D721Med (cell line): ENCODE data around the gene TUBGCP6.

Experiments
- DNase-seq: peaks from one replicate; pipeline ENCODE4 v3.0.0; 2011; ENCODE audit warnings: low spot score; ENCODE audit not compliant: insufficient read length
- FAIRE-seq: peaks from 2 replicates; lab custom pipeline; 2011; peaks lifted over from hg19 to GRCh38; lab: Jason Lieb, UNC
- TF ChIP-seq, protein P1 (sequence below): IDR thresholded peaks from 2 replicates; pipeline ENCODE4 v1.5.1; 2012; ENCODE audit warnings: mild to moderate bottlenecking, control low read depth; ENCODE audit not compliant: insufficient read depth; ENCODE audit errors: missing control alignments

TUBGCP6 gene

DNA sequence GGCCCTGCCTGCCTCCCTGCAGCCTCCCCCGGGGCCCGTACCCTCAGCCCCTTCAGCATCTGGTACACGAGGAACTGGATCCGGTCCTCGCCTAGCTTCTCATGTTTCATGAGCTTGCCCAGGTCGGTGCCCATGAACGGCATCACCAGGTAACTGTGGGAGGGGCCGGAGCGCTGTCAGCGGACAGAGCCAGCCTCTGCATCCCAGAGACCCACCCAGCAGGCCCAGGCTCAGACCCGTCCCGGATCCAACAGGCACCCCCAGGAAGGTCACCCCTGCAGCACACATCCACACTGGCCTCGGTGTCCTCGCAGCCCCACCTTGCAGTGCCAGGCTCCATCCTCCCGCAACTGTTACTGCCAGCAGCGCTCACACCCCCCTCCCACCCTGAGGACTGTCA is 12.2 kb upstream of the TUBGCP6 start:
- no peak for DNase-seq
- TF ChIP-seq, protein P1, sequence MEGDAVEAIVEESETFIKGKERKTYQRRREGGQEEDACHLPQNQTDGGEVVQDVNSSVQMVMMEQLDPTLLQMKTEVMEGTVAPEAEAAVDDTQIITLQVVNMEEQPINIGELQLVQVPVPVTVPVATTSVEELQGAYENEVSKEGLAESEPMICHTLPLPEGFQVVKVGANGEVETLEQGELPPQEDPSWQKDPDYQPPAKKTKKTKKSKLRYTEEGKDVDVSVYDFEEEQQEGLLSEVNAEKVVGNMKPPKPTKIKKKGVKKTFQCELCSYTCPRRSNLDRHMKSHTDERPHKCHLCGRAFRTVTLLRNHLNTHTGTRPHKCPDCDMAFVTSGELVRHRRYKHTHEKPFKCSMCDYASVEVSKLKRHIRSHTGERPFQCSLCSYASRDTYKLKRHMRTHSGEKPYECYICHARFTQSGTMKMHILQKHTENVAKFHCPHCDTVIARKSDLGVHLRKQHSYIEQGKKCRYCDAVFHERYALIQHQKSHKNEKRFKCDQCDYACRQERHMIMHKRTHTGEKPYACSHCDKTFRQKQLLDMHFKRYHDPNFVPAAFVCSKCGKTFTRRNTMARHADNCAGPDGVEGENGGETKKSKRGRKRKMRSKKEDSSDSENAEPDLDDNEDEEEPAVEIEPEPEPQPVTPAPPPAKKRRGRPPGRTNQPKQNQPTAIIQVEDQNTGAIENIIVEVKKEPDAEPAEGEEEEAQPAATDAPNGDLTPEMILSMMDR = no peak
- FAIRE-seq = no peak

DNA sequence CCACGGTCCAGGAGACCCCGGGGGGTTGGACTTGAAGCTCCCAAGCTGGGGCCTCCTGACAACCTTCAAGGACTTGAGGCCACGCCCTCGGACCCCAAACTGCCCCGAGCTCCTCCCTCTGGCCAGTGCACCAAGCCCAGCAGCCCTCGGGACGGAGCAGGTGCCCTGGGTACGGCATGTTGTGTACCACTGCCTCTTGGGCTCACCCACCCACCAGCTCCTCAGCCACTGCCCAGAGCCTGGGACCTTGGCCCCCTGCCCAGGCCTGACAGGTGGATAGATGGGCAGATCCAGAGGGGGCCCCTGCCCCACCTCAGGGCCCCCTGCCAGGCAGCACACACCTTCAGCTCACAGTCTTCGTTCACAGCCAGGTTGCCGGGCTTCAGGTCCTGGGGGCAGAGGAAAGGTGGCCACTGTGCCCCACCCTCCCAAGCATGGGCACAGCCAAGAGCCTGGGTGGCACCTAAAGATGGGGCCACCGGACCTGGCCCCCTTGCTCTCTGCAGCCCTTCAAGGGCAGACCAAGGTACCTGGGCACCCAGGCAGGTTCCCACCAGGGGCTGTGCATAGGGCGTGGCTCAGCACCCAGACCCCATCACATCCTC is 11.5 kb upstream of the TUBGCP6 start:
- FAIRE-seq = no peak
- no peak for DNase-seq

DNA sequence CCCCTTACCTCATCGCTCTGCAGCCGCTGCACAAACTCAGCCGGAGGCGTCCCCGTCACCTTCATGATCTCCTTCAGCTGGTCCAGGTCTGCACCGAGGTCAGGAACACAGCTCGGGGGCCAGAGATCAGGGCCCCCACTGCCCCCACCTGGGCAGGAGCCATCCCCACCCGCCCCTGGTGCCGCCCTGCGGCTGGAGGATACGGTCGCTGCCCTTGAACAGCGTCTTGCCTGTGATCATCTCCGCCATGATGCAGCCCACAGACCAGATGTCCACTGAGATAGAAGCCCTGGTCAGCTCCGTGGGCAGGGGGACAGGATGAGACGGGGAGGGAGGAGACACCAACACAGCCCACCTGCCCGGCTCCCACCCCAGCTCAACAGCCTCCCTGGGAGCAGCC is 10.8 kb upstream of the TUBGCP6 start:
- DNase-seq = no peak
- TF ChIP-seq, protein P1 = no peak
- FAIRE-seq = no peak

More for the DNA sequence above, 11.5 kb upstream of the TUBGCP6 start:
- TF ChIP-seq, protein P1 = no peak

DNA sequence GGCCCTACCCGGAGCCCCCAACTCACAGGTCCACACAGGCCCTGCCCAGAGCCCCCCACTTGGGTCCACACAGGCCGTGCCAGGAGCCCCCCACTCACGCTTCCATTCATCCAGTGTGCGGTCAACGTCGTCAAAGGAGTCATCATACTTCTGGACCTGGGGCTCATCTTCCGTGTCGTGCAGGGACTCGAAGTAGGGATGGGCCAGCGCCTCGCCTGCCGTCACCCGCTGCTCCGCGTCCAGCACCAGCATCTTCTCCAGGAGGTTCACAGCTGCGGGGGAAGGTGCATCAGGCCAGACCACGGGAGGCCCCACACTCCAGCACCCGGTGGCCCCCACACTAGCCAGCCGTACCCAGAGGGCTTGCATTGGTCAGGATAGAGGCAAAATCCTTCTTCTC is 10.3 kb upstream of the TUBGCP6 start:
- TF ChIP-seq, protein P1 = no peak
- no peak for FAIRE-seq
- no peak for DNase-seq

DNA sequence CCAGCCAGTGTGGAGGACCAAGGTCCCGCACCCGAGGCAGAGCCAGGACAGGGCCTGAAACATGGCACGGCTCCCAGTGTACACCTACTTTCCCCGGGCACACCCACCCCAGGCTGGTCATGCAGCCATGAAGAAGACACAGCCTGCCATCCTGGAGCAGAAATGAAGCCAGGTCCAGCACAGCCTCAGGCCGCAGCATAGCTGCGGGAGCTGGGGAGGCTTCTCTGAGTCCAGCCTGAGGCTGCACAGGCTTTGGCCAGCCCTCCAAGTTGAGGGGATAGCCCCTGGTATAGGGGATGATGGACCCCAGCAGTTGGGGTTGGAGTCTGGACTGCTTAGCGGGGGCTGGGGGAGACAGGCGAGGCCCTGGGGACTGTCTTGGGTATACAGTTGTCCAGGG is 9.1 kb upstream of the TUBGCP6 start:
- DNase-seq (no peak), FAIRE-seq (no peak)
- TF ChIP-seq, protein P1 = no peak

DNA sequence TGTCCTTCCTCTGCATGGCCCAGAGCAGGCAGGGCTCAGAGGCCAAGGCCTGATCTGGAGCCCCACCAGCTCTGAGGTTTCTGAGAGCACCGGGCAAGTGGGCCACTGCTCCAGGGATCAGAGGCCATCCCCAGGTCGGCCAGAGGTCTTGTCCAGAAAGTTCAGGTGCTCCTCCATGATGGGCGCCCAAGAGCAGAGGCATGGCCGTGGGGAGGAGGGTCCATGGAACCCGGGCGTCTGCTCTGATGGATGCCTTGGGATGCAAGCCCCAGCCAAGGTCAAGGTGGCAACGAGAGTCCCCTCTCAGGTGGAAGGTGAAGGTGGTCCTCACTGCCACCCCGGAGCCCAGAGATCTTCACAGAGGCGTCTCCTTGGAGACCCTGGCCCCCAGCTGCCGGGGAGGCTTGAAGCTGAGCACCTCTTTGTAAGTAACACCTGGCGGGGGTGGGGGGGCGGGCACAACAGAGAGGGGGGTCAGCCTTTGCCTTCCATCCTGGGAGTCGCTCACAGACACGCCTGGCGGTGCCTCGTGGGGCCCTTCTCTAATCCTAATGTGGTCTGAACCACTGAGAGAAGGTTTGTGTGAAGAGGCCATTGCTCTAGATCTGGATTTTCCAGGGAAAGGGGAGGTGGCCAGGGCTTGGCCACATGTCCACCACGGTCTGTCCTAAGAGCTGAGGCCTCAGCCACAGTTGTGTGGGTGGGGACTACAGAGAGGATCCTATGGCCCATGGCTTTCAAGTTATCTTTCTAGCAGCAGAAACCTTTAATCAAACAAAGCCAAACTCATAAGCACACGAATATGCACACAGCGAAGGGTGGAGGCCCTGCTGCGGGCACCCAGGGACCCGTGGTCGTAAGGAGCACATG is 8.5 kb upstream of the TUBGCP6 start:
- TF ChIP-seq, protein P1 = no peak
- FAIRE-seq (no peak), DNase-seq (no peak)
